HCT116 (cell line): ENCODE results near the gene CAPSL. TPM values are rescaled to one million over a fixed set of nuclear protein-coding genes. Genes with fewer than 3 reads are reported as not detected.

Experiments used
- ATAC-seq: fragments of 200-7000 bp; cut with Tn5 transposase; 2 replicates; pipeline ENCODE4 v1.9.1; 2020; ENCODE audit warnings: mild to moderate bottlenecking, moderate library complexity
- BruUV-seq: library from RNA; stranded (reverse); fragments of 400-500 nt; replicated peaks from 2 replicates; lab custom pipeline; 2021; lab: Mats Ljungman, UMichigan
- CTCF ChIA-PET: fragments of 300-600 bp; sonication (Branson Sonifier 250); formaldehyde crosslinking; loops from one replicate; lab custom pipeline; 2021; ENCODE audit warnings: antibody characterized with exemption; lab: Charles Lee
- POLR2A ChIA-PET: fragments of 300-600, 350-600 bp; sonication (Branson Sonifier 250); formaldehyde crosslinking; loops from one replicate; lab custom pipeline; 2021; ENCODE audit warnings: antibody characterized with exemption; lab: Charles Lee
- RAD21 ChIA-PET, 2 experiments: fragments of 300-600 bp; sonication (Branson Sonifier 250); formaldehyde crosslinking; loops; one replicate each; lab custom pipeline; 2023; ENCODE audit warnings: low total read pairs in 2 of 2; ENCODE audit not compliant: uncharacterized antibody in 2 of 2, unreplicated experiment in 2 of 2, low non-redundant PET in 1 of 2; lab: Charles Lee
- DNase-seq: peaks from one replicate; pipeline ENCODE4 v3.0.0-alpha.2; 2010; ENCODE audit warnings: low read depth, low spot score
- H2AFZ ChIP-seq: fragments of 200-600 bp; shearing (Covaris generic), sonication (generic); 2 replicates; pipeline ENCODE4 v1.6.1; 2017; ENCODE audit warnings: low read depth, mixed run types, mixed read lengths, antibody characterized with exemption, low read length; ENCODE audit not compliant: poor library complexity, severe bottlenecking
- H3K27ac ChIP-seq: 2 replicates; pipeline ENCODE4 v1.5.1; 2012; ENCODE audit warnings: low read depth, low read length
- H3K27me3 ChIP-seq: fragments of 200-600 bp; sonication (generic); 2 replicates; pipeline ENCODE4 v1.6.1; 2016; ENCODE audit warnings: mixed run types, low read length, mixed read lengths; ENCODE audit not compliant: insufficient read depth
- H3K36me3 ChIP-seq, 2 experiments: fragments of 200-500 bp in 1 of 2; fragments of 200-600 bp in 1 of 2; sonication (Bioruptor generic) in 1 of 2; sonication (generic) in 1 of 2; 2 replicates each; pipeline versions ENCODE4 v1.5.1 to v1.6.1; 2014 to 2016; ENCODE audit warnings: low read length in 2 of 2, inconsistent platforms in 1 of 2, mixed read lengths in 1 of 2, mixed run types in 1 of 2; ENCODE audit not compliant: insufficient read depth in 2 of 2, control insufficient read depth in 1 of 2
- H3K4me1 ChIP-seq, 2 experiments: fragments of 200-600 bp in 1 of 2; sonication (generic) in 1 of 2; 2 replicates each; pipeline versions ENCODE4 v1.5.1 to v1.6.1; 2012 to 2017; ENCODE audit warnings: low read length in 2 of 2, inconsistent platforms in 1 of 2, mild to moderate bottlenecking in 1 of 2, mixed read lengths in 1 of 2, mixed run types in 1 of 2, moderate library complexity in 1 of 2; ENCODE audit not compliant: insufficient read depth in 2 of 2, control insufficient read depth in 1 of 2
- H3K4me2 ChIP-seq: fragments of 200-600 bp; sonication (generic); 2 replicates; pipeline ENCODE4 v1.6.1; 2017; ENCODE audit warnings: mixed run types, low read length, mixed read lengths
- H3K4me3 ChIP-seq, 2 experiments: fragments of 200-600 bp in 1 of 2; sonication (generic) in 1 of 2; replicated peaks in 1 of 2; 2 replicates each; pipeline ENCODE4 v1.5.1; 2011 to 2016; ENCODE audit warnings: low read length in 2 of 2, control low read depth in 1 of 2, low read depth in 1 of 2, mild to moderate bottlenecking in 1 of 2, mixed read lengths in 1 of 2, mixed run types in 1 of 2
- H3K79me2 ChIP-seq: fragments of 200-600 bp; sonication (generic); 2 replicates; pipeline ENCODE4 v1.6.1; 2017; ENCODE audit warnings: mild to moderate bottlenecking, mixed run types, low read length, moderate library complexity, mixed read lengths; ENCODE audit not compliant: insufficient read depth
- H3K9ac ChIP-seq: fragments of 200-600 bp; sonication (generic); 2 replicates; pipeline ENCODE4 v1.6.1; 2016; ENCODE audit warnings: low read length, mixed read lengths
- H3K9me2 ChIP-seq: fragments of 200-600 bp; sonication (generic), shearing (Covaris generic); 2 replicates; pipeline ENCODE4 v1.6.1; 2017; ENCODE audit warnings: mixed run types, mild to moderate bottlenecking, moderate library complexity; ENCODE audit not compliant: insufficient read depth
- H3K9me3 ChIP-seq, 2 experiments: fragments of 200-500 bp in 1 of 2; fragments of 200-600 bp in 1 of 2; sonication (Bioruptor generic) in 1 of 2; sonication (generic) in 1 of 2; 2 replicates each; pipeline ENCODE4 v1.6.1; 2014 to 2017; ENCODE audit warnings: low read length in 2 of 2, mixed read lengths in 2 of 2, inconsistent platforms in 1 of 2, low read depth in 1 of 2, mild to moderate bottlenecking in 1 of 2, mixed run types in 1 of 2, moderate library complexity in 1 of 2; ENCODE audit not compliant: control insufficient read depth in 1 of 2, insufficient read depth in 1 of 2
- H4K20me1 ChIP-seq: fragments of 200-600 bp; sonication (generic), shearing (Covaris generic); 2 replicates; pipeline ENCODE4 v1.6.1; 2017; ENCODE audit warnings: mixed run types, mild to moderate bottlenecking, moderate library complexity; ENCODE audit not compliant: insufficient read depth
- CTCF ChIP-seq, 3 experiments: fragments of 200-600 bp in 1 of 3; sonication (generic) in 1 of 3; IDR thresholded peaks in 2 of 3; conservative IDR thresholded peaks in 1 of 3; 2 replicates each; pipeline ENCODE4 v1.5.1; 2012 to 2017; ENCODE audit warnings: low read depth in 2 of 3, low read length in 2 of 3, antibody characterized with exemption in 1 of 3, borderline replicate concordance in 1 of 3, control low read depth in 1 of 3, mild to moderate bottlenecking in 1 of 3, mixed read lengths in 1 of 3, mixed run types in 1 of 3, moderate library complexity in 1 of 3; ENCODE audit not compliant: insufficient read depth in 1 of 3
- EGR1 ChIP-seq: IDR thresholded peaks from 2 replicates; pipeline ENCODE4 v1.6.1; 2012; ENCODE audit warnings: low read depth
- EZH2 ChIP-seq: fragments of 200-600 bp; sonication (generic); IDR thresholded peaks from 2 replicates; pipeline ENCODE4 v1.6.1; 2017; ENCODE audit warnings: antibody characterized with exemption, mixed run types
- SIN3A ChIP-seq: IDR thresholded peaks from 2 replicates; pipeline ENCODE4 v1.6.1; 2012; ENCODE audit warnings: low read depth
- SP1 ChIP-seq: IDR thresholded peaks from 2 replicates; pipeline ENCODE4 v1.6.1; 2012; ENCODE audit warnings: low read depth
- TCF7L2 ChIP-seq: IDR thresholded peaks from 2 replicates; pipeline ENCODE4 v1.7.0; 2011; ENCODE audit warnings: borderline replicate concordance, inconsistent platforms; ENCODE audit not compliant: insufficient read depth, insufficient read length; ENCODE audit errors: extremely low read depth
- ZBTB33 ChIP-seq: IDR thresholded peaks from 2 replicates; pipeline ENCODE4 v1.6.1; 2011; ENCODE audit warnings: mild to moderate bottlenecking, low read length, moderate library complexity; ENCODE audit not compliant: insufficient replicate concordance; ENCODE audit errors: extremely low read depth
- intact Hi-C: fragments of 100-400 bp; cut with micrococcal nuclease; formaldehyde crosslinking; loops from 2 replicates; pipeline ENCODE4 v1.10.0; 2022
- total RNA-seq: library from RNA; stranded (reverse); gene quantifications from one replicate; pipeline ENCODE4 v1.2.1, GENCODE V29; 2021; ENCODE audit not compliant: unreplicated experiment

CAPSL gene
- total RNA-seq, 1 experiment from 2014 or later = not detected

- Histone ChIP-seq H3K4me3 (no peak overlapping the region), H3K79me2 (no peaks in the 10 kb centered on the region), H3K4me2 (no peak overlapping the region), H3K27ac (no peak overlapping the region), H3K9ac (no peak overlapping the region), H3K36me3 (no peaks in the 10 kb centered on the region), H3K4me1 (no peaks in the 10 kb centered on the region), H2AFZ (no peak overlapping the region), H4K20me1 (no peaks in the 10 kb centered on the region), H3K9me3 (no peaks in the 10 kb centered on the region), H3K27me3 (peaks cover 19% of the 10 kb centered on the region; the same call in 1 of the 2 replicates), H3K9me2 (no peaks in the 10 kb centered on the region)
- ATAC-seq (no peak), DNase-seq (no peak)
- ChIA-PET RAD21 (no interaction called here), POLR2A (no interaction called here), CTCF (no interaction called here)
- TF ChIP-seq SIN3A (no peak), TCF7L2 (no peak), EGR1 (no peak), ZBTB33 (no peak), CTCF (IDR thresholded peaks at IDR 0.05 in 2 of 3, conservative IDR thresholded peaks at IDR 0.05 in 1 of 3; ENCODE audit: borderline replicate concordance in 1 of 3, insufficient read depth in 1 of 3, low read depth in 2 of 3, low read length in 2 of 3) (no peak), EZH2 (no peak), SP1 (no peak)
- intact Hi-C loops = no loop called here
- no TSS peak for BruUV-seq
Observed at GRCh38 chr5:35899800-35900199, 38.6 kb downstream of the CAPSL start.
